Tibial nerve (tissue), 4 donors: ENCODE results near the gene IFIT1B. TPM values are rescaled to one million over a fixed set of nuclear protein-coding genes. Genes with fewer than 3 reads are reported as not detected.

Experiments
- DNase-seq, 2 donors: peaks; one replicate each; pipeline ENCODE4 v3.0.0-alpha.2; 2019; ENCODE audit warnings: low spot score in 2 of 2
- H3K27ac ChIP-seq, 4 donors: fragments of 200-600 bp; sonication (generic) in 3 of 4; one replicate each; pipeline ENCODE4 v1.5.1; 2017 to 2019; ENCODE audit warnings: mild to moderate bottlenecking in 1 of 4
- H3K27me3 ChIP-seq, 2 donors: fragments of 200-600 bp; sonication (generic) in 1 of 2; one replicate each; pipeline versions ENCODE4 v1.5.1 to v1.6.0; 2017 to 2019
- H3K36me3 ChIP-seq, 3 donors: fragments of 200-600 bp; sonication (generic); one replicate each; pipeline ENCODE4 v1.5.1; 2018 to 2019
- H3K4me1 ChIP-seq, 4 donors: fragments of 200-600 bp; sonication (generic) in 3 of 4; one replicate each; pipeline ENCODE4 v1.5.1; 2017 to 2019
- H3K4me3 ChIP-seq, 4 donors: fragments of 200-600 bp; sonication (generic) in 3 of 4; one replicate each; pipeline ENCODE4 v1.5.1; 2017 to 2019; ENCODE audit warnings: mild to moderate bottlenecking in 1 of 4, moderate library complexity in 1 of 4
- H3K9me3 ChIP-seq, 4 donors: fragments of 200-600 bp; sonication (generic) in 3 of 4; one replicate each; pipeline ENCODE4 v1.5.1; 2017 to 2019
- EP300 ChIP-seq, 2 donors: sonication (generic); formaldehyde crosslinking; IDR thresholded peaks; one replicate each; pipeline ENCODE4 v1.6.1; 2017; ENCODE audit warnings: antibody characterized with exemption in 2 of 2, mild to moderate bottlenecking in 1 of 2
- POLR2A ChIP-seq, 2 donors: fragments of 450-650 bp; IDR thresholded peaks; one replicate each; pipeline ENCODE4 v1.6.1; 2017; ENCODE audit warnings: antibody characterized with exemption in 2 of 2, mild to moderate bottlenecking in 2 of 2, moderate library complexity in 2 of 2
- WGBS, 2 donors: methylation state at CpG; one replicate each; pipeline ENCODE4 v1.1.5; 2018; 5-methylcytosine and 5-hydroxymethylcytosine counted together
- total RNA-seq, 4 donors: library from RNA; depleted of rRNA; stranded (reverse); fragments of >200 nt; gene quantifications; one replicate each; pipeline ENCODE4 v1.1.0, GENCODE V29; 2016
- TF ChIP-seq, protein P1 (sequence below), 5 experiments: fragments of 200-600 bp in 3 of 5; fragments of 450-650 bp in 2 of 5; sonication (generic) in 3 of 5; IDR thresholded peaks; one replicate each; pipeline ENCODE4 v1.5.1; 2016 to 2019; ENCODE audit warnings: antibody characterized with exemption in 5 of 5, mild to moderate bottlenecking in 3 of 5, moderate library complexity in 2 of 5

The IFIT1B gene
- total RNA-seq, 4 donors from 2014 or later: not detected

DNA sequence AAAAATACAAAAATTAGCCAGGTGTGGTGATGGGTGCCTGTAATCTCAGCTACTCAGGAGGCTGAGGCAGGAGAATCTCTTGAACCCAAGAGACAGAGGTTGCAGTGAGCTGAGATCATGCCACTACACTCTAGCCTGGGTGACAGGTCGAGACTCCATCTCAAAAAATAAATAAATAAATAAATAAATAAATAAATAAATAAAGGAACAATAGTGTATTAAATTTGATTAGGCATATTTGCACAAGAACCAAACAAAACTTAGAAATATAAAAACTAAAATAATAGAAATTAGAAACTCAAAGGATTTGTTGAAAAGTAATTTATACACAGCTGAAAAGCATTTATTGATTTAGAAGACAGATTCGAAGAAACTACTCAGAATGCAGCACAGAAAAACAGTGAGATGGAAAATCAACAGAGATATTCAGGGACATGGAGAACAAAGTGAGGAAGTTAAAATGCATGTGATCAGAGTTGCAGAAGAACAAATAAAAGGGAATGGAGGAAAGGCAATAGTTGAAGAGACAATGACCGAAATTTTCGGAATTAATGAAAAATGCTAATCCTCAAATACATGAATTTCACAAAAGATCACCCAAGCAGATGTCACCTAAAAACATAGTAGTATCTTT is 32.4 kb upstream of the IFIT1B start:
- H3K27ac ChIP-seq: no peak overlapping the region

DNA sequence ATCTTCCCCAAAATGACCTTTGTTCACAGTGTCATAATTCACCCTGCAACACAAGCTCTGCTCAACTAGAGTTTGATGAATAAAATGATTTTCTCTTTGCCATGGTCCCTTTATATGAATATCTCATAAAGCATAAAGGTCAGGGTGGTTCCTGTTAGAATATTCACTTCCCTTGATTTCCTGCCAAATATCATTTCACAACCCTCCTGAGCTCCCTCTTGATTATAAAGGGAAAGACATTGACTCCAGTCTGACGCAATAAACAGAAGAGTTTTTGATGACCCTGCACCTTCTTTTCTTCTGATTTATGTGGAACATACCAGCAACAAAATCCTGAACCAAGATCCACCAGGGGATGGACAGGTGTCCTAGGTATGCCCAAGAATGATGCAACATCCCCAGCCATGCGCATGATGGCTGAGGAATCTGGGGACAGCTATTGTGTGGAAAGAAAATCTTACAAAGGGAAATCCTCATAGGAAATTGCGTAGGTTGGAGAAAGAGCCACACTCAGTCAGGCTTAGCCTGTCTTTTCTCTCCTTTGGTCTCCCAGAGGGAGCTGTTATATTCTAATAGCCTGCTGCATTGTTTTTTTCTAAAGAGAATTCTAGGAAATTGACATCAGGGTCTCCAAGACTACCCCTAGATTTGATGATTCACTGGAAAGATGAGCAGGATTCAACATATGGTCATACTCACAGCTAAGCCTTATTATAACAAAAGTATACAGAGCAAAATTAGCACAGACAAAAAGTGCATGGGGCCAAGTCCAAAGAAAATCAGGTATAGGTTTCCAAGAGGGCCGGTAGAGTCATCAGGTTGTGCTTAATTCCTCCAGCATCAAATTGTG is 31.2 kb upstream of the IFIT1B start:
- TF ChIP-seq, protein P1, sequence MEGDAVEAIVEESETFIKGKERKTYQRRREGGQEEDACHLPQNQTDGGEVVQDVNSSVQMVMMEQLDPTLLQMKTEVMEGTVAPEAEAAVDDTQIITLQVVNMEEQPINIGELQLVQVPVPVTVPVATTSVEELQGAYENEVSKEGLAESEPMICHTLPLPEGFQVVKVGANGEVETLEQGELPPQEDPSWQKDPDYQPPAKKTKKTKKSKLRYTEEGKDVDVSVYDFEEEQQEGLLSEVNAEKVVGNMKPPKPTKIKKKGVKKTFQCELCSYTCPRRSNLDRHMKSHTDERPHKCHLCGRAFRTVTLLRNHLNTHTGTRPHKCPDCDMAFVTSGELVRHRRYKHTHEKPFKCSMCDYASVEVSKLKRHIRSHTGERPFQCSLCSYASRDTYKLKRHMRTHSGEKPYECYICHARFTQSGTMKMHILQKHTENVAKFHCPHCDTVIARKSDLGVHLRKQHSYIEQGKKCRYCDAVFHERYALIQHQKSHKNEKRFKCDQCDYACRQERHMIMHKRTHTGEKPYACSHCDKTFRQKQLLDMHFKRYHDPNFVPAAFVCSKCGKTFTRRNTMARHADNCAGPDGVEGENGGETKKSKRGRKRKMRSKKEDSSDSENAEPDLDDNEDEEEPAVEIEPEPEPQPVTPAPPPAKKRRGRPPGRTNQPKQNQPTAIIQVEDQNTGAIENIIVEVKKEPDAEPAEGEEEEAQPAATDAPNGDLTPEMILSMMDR (IDR thresholded peaks at IDR 0.05): no peak
- peak in 1 of 2 donors; percentile 82 for TF ChIP-seq EP300 (IDR thresholded peaks at IDR 0.05)
- TF ChIP-seq POLR2A (IDR thresholded peaks at IDR 0.05): no peak
- H3K9me3 ChIP-seq: no peaks in the 10 kb centered on the region
- no peak overlapping the region for H3K4me3 ChIP-seq
- 56 to 73% methylated on average over 4 of the region's 4 CpGs for WGBS, 2 donors
- H3K27me3 ChIP-seq: no peaks in the 10 kb centered on the region
- H3K4me1 ChIP-seq: peaks cover 0 to 77% (median 60%) of the 10 kb centered on the region in 4 donors
- H3K27ac ChIP-seq: peak overlapping the region in 3 of 4 donors; percentile 1 to 97 (median 86)
- DNase-seq: peak in 1 of 2 donors; percentile 41
- no peaks in the 10 kb centered on the region for H3K36me3 ChIP-seq

More for the DNA sequence above, 32.4 kb upstream of the IFIT1B start:
- Histone ChIP-seq H3K9me3 (no peaks in the 10 kb centered on the region), H3K36me3 (peaks cover 0 to 4% (median 0%) of the 10 kb centered on the region in 3 donors), H3K4me3 (no peak overlapping the region), H3K27me3 (no peaks in the 10 kb centered on the region), H3K4me1 (peaks cover 0 to 73% (median 49%) of the 10 kb centered on the region in 4 donors)
- TF ChIP-seq, protein P1 (IDR thresholded peaks at IDR 0.05): no peak
- no peak for TF ChIP-seq EP300 (IDR thresholded peaks at IDR 0.05)
- TF ChIP-seq POLR2A (IDR thresholded peaks at IDR 0.05): no peak
- WGBS, 2 donors: 80 to 88% methylated on average over 4 of the region's 4 CpGs
- DNase-seq: no peak

DNA sequence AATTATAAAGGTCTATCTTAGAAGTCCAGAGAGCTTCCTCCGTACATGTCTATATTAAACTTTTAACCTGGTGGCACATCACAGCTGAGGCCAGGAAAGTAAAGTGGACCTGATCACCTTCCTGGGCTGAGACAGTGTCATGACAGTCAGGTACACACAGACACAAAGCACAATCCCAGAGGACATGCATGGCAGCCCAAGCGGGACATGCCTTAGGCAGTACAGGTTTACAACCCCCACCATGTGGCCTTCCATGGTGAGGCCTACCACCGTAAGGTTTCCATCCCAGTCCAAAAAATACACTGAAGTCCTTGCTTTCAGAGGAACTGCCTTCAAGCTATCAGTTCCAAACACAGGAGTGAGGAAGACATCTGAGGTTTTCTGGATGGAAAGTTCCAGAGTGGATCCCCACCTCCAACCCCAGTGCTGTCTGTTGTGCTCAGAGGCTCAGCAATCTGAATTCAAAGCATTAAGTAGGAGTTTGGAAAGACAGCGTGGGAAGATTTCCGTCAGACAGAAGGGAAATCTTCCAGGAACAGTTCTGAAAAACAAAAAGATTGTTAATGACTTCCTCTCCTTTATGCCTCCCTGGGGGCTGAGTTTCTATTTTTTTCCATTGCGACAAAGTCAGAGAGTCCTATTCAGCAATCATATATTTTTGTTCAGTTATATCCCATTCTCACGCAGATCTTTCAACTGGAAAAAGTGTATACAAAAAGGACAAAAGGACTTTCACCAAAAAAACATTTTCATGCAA is 30.0 kb upstream of the IFIT1B start:
- Histone ChIP-seq H3K4me3 (no peak overlapping the region), H3K9me3 (no peaks in the 10 kb centered on the region), H3K36me3 (no peaks in the 10 kb centered on the region), H3K27ac (peak overlapping the region; percentile 24 to 97 (median 67)), H3K4me1 (peaks cover 0 to 78% (median 58%) of the 10 kb centered on the region in 4 donors), H3K27me3 (no peaks in the 10 kb centered on the region)
- DNase-seq: no peak
- WGBS, 2 donors: 37 to 41% methylated on average over 7 of the region's 7 CpGs
- TF ChIP-seq EP300 (IDR thresholded peaks at IDR 0.05) (peak; percentile 42 to 64), POLR2A (IDR thresholded peaks at IDR 0.05) (no peak)
- TF ChIP-seq, protein P1 (IDR thresholded peaks at IDR 0.05): no peak

DNA sequence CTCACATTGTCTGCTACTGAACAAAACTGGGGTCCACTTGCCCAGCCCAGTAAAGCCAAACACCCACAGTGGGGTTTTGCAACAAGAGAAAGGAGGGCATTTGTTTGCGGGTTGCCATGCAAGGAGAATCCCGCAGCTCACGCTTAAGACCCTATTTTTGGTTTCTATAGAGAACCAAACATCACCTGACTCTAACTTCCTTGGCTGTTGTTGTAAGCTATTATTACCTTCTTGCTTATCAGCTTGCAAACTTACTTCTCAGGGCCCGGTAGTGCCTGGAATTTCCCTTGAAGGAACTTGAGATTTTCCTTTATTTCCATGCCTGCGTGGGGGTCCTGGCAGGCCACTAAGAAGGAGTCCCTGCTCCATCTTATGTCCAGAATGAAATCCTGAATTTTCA is 29.4 kb upstream of the IFIT1B start:
- Histone ChIP-seq H3K27me3 (no peaks in the 10 kb centered on the region), H3K36me3 (no peaks in the 10 kb centered on the region), H3K4me1 (peaks cover 0 to 75% (median 56%) of the 10 kb centered on the region in 4 donors), H3K9me3 (no peaks in the 10 kb centered on the region), H3K4me3 (no peak overlapping the region), H3K27ac (peak overlapping the region in 3 of 4 donors; percentile 48 to 97 (median 86))
- 73 to 74% methylated on average over 5 of the region's 5 CpGs for WGBS, 2 donors
- TF ChIP-seq, protein P1 (IDR thresholded peaks at IDR 0.05): no peak
- TF ChIP-seq EP300 (IDR thresholded peaks at IDR 0.05) (no peak), POLR2A (IDR thresholded peaks at IDR 0.05) (no peak)
- no peak for DNase-seq
